Measurements from ENCODE around the gene ZNF592. TPM values are rescaled to one million over a fixed set of nuclear protein-coding genes. Genes with fewer than 3 reads are reported as not detected.

The ZNF592 gene
- polyA plus RNA-seq, 1 donor from 2014 or later = 3.9 TPM

DNA sequence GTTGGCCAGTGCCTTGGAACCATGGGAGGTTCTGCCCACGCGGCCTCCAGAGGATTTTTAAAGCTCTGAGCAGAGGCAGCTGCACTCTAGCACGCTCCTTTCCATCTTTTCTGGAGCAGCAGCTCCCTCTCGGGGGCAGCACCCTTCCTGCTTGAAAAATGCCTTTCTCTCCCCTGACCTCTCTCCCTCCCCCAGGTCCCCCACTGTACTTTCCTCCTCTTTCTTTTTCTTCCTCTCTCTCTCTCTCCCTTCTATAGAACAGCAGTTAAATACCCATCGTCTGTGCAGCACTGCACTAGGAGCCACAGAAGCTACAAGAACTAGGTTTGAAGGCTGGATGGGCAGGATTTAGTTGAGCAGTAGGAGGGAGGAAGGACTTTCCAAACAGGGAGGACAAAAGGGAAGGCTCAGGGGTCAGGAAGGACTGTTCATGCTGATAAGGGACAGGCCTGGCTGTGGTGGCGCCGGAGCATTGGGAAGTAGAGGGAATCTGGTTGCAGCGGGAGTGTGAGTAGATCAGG is 73.2 kb downstream of the ZNF592 start:
- H3K27ac ChIP-seq (ENCODE audit: low read length) = no peak overlapping the region
- H3K4me3 ChIP-seq (ENCODE audit: low read length) = no peak overlapping the region
- H3K27me3 ChIP-seq (ENCODE audit: insufficient read depth, low read depth, low read length) = no peaks in the 10 kb centered on the region
- no peaks in the 10 kb centered on the region for H3K9me3 ChIP-seq (ENCODE audit: low read length)
- H3K36me3 ChIP-seq (ENCODE audit: insufficient read depth, low read length) = no peaks in the 10 kb centered on the region
- no peak overlapping the region for H2AFZ ChIP-seq (ENCODE audit: low read depth, low read length)
- H3K9ac ChIP-seq (ENCODE audit: low read length) = no peak overlapping the region
- no peak overlapping the region for H3K4me2 ChIP-seq (ENCODE audit: low read length)
- no peaks in the 10 kb centered on the region for H4K20me1 ChIP-seq (ENCODE audit: insufficient read depth)
- TF ChIP-seq, protein P1, sequence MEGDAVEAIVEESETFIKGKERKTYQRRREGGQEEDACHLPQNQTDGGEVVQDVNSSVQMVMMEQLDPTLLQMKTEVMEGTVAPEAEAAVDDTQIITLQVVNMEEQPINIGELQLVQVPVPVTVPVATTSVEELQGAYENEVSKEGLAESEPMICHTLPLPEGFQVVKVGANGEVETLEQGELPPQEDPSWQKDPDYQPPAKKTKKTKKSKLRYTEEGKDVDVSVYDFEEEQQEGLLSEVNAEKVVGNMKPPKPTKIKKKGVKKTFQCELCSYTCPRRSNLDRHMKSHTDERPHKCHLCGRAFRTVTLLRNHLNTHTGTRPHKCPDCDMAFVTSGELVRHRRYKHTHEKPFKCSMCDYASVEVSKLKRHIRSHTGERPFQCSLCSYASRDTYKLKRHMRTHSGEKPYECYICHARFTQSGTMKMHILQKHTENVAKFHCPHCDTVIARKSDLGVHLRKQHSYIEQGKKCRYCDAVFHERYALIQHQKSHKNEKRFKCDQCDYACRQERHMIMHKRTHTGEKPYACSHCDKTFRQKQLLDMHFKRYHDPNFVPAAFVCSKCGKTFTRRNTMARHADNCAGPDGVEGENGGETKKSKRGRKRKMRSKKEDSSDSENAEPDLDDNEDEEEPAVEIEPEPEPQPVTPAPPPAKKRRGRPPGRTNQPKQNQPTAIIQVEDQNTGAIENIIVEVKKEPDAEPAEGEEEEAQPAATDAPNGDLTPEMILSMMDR (IDR thresholded peaks at IDR 0.05; ENCODE audit: poor library complexity, severe bottlenecking) = no peak
- no peak for TF ChIP-seq EP300 (conservative IDR thresholded peaks at IDR 0.05; ENCODE audit: poor library complexity, severe bottlenecking)
- TF ChIP-seq POLR2AphosphoS5 (IDR thresholded peaks at IDR 0.05) = no peak
- no peak for TF ChIP-seq SMC3 (conservative IDR thresholded peaks at IDR 0.05; ENCODE audit: poor library complexity)
- no peak for TF ChIP-seq MXI1 (conservative IDR thresholded peaks at IDR 0.05; ENCODE audit: poor library complexity, severe bottlenecking)
- no peak for TF ChIP-seq TAF1 (IDR thresholded peaks at IDR 0.05; ENCODE audit: low read depth)
- no peak for TF ChIP-seq RAD21 (conservative IDR thresholded peaks at IDR 0.05)
- no peak for TF ChIP-seq EZH2 (IDR thresholded peaks at IDR 0.05; ENCODE audit: borderline replicate concordance, insufficient read depth, low read length, poor library complexity, severe bottlenecking)
- no peak for TF ChIP-seq REST (IDR thresholded peaks at IDR 0.05; ENCODE audit: borderline replicate concordance)
- H3F3A ChIP-seq (ENCODE audit: insufficient read depth, low read length, poor library complexity, severe bottlenecking) = no peaks in the 10 kb centered on the region
- no peaks in the 10 kb centered on the region for H3K79me2 ChIP-seq (replicated peaks; ENCODE audit: insufficient read depth, low read length)
- no peaks in the 10 kb centered on the region for H3K9me2 ChIP-seq (ENCODE audit: insufficient read depth, low read length)

DNA sequence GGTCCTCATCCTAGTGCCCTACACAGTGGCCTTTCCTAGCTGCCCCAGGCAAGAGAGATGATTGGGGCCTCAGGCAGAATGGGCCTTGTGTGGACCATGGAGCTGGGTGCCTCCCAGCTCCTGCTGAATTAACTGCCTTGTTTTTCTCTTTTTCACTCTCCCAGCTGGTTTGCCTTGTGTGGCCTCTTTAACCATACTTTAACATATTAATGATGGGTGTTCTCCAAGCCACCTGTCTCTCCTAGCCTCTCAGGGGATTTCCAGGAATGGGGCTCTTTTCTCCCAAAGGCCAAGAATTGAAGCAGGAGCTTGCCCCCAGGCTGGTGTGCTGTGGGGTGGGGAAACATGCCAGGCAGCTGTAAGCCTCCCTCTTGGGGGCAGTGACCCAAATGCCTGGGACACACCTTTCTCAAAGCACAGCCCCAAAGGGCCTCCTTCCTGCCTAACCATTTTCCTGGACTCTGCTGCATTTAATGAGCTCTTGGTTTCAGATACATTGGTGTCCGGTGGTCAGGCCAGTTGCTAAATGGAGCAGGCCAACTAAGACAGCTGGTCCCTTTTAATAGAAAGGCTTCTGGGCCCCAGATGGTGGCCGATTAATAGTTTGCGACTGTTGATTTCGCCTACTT is 74.4 kb downstream of the ZNF592 start:
- Histone ChIP-seq H3K27me3 (ENCODE audit: insufficient read depth, low read depth, low read length) (no peaks in the 10 kb centered on the region), H3K79me2 (replicated peaks; ENCODE audit: insufficient read depth, low read length) (no peaks in the 10 kb centered on the region), H3K9me3 (ENCODE audit: low read length) (no peaks in the 10 kb centered on the region), H2AFZ (ENCODE audit: low read depth, low read length) (no peak overlapping the region), H3F3A (ENCODE audit: insufficient read depth, low read length, poor library complexity, severe bottlenecking) (no peaks in the 10 kb centered on the region), H4K20me1 (ENCODE audit: insufficient read depth) (no peaks in the 10 kb centered on the region), H3K9me2 (ENCODE audit: insufficient read depth, low read length) (no peaks in the 10 kb centered on the region), H3K9ac (ENCODE audit: low read length) (no peak overlapping the region), H3K27ac (ENCODE audit: low read length) (no peak overlapping the region), H3K4me2 (ENCODE audit: low read length) (no peak overlapping the region), H3K4me3 (ENCODE audit: low read length) (no peak overlapping the region), H3K36me3 (ENCODE audit: insufficient read depth, low read length) (no peaks in the 10 kb centered on the region)
- no peak for TF ChIP-seq REST (IDR thresholded peaks at IDR 0.05; ENCODE audit: borderline replicate concordance)
- TF ChIP-seq TAF1 (IDR thresholded peaks at IDR 0.05; ENCODE audit: low read depth) = no peak
- TF ChIP-seq POLR2AphosphoS5 (IDR thresholded peaks at IDR 0.05) = no peak
- no peak for TF ChIP-seq SMC3 (conservative IDR thresholded peaks at IDR 0.05; ENCODE audit: poor library complexity)
- TF ChIP-seq EZH2 (IDR thresholded peaks at IDR 0.05; ENCODE audit: borderline replicate concordance, insufficient read depth, low read length, poor library complexity, severe bottlenecking) = no peak
- no peak for TF ChIP-seq RAD21 (conservative IDR thresholded peaks at IDR 0.05)
- TF ChIP-seq, protein P1 (IDR thresholded peaks at IDR 0.05; ENCODE audit: poor library complexity, severe bottlenecking) = no peak
- TF ChIP-seq MXI1 (conservative IDR thresholded peaks at IDR 0.05; ENCODE audit: poor library complexity, severe bottlenecking) = no peak
- TF ChIP-seq EP300 (conservative IDR thresholded peaks at IDR 0.05; ENCODE audit: poor library complexity, severe bottlenecking) = no peak
